SIG-M5 (cell line): Measurements from ENCODE around the gene CAPZB.

Experiments
- DNase-seq: peaks from one replicate; lab custom pipeline; 2025; lab: John Stamatoyannopoulos, UW

Gene CAPZB

GRCh38 chr1:19385221-19385620, 100.1 kb downstream of the CAPZB start:
- DNase-seq = no peak

GRCh38 chr1:19384772-19385187, 100.6 kb downstream of the CAPZB start:
- DNase-seq = no peak

DNA sequence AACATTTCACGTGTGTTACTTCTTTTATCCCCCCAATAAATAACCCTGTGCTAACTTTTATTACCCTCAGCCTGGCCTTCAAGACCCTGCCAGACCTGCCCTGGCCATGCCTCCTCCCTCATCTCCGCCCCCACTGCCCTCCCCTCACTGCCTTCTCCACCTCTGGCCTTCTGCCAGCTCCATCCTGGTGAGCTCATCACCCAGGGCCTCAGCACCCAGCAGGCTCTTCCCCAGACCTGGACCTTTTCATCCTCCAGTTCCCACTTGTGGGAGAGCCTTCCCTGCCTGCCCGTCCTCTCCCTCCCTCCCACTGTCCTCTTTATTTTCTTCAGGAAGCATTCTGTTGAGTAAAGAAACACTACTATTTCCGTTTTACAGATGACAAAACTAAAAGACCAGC, 101.2 kb downstream of the CAPZB start:
- DNase-seq = no peak

- DNase-seq = no peak
These were observed 103.1 kb downstream of the CAPZB start for GRCh38 chr1:19382222-19382621.

- DNase-seq = no peak
These were observed 104.1 kb downstream of the CAPZB start for GRCh38 chr1:19381261-19381660.

DNA sequence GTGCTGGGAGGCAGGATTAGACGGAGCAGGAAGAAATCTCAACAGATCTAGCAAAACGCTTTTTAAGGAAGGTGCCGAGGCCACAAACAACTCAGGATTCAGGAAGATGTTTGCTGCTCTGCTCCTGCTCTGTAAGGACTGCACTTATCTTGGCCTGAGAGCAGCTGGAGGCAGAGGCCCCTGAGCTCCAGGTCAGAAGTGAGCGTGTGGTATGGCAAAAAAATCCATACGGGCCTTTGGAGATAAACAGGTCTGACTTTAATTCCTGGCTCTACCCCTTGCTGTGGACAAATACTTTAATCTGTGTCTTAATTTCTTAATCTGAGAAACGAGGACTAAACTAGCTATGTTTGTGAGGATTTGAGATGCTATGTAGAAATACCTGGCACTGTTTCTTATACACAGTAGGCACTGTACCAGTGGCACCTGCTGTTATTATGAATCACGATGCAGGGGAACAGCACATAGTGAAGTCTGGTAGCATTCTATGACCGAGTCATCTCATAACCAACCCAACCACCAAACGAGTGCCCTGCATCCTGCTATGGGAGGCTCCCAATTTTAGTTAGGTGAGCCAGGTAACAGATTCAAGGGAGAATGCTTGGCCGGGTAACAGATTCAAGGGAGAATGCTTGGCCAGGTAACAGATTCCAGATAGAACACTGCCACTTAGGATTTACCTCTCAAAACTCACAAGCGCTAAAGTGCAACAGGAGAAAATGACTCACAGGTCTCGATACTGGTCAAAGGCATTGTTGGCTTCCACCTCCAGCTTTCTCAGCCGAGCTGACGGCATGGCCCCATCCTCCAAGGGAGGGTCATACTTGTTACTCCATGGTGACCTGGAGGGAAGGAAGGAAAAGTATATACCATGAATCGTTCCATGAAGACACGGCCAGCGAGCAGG, 107.3 kb downstream of the CAPZB start:
- DNase-seq = no peak

DNA sequence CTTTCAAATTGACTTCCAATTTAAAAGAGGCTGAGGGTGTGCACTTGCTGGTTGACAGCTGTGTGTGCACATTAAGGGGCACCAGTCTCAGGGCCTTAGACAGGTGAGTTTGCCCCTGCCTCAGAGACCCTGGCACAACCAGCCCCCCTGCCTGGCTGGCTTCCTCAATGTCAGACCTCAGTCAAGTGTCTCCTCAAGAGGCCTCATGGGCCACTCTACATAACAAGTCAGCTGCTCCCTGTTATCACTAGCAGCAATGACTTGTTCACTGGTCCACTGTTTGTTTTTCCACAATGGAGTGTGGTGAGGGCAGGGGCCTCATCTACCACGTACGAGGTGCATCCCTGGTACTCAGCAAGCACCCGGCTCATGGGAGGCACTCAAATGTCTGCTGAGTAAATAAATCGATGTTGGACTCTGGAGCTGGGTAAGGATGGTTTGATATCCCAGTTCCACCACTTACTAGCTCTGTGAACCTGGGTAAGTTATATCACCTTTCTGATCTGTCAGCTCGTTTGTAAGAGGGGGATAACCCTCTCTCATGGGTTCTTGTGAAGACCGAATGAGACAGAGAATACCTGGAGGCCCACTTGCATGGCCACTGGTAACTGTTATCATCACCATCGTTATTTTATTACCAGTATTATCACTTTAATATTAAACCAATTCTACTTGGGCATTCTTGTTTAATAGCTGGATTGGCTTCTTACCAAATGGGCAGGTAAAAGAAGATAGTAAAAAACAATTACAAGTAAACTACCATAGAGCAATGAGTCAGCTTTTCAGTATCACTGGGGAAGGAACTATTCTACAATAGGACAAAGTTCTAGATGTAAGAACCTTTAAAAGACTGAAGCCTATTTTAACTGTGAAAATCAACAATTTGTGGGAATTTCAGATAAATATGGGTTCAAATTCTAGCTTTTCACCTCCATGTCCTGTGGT, 108.6 kb downstream of the CAPZB start:
- no peak for DNase-seq

DNA sequence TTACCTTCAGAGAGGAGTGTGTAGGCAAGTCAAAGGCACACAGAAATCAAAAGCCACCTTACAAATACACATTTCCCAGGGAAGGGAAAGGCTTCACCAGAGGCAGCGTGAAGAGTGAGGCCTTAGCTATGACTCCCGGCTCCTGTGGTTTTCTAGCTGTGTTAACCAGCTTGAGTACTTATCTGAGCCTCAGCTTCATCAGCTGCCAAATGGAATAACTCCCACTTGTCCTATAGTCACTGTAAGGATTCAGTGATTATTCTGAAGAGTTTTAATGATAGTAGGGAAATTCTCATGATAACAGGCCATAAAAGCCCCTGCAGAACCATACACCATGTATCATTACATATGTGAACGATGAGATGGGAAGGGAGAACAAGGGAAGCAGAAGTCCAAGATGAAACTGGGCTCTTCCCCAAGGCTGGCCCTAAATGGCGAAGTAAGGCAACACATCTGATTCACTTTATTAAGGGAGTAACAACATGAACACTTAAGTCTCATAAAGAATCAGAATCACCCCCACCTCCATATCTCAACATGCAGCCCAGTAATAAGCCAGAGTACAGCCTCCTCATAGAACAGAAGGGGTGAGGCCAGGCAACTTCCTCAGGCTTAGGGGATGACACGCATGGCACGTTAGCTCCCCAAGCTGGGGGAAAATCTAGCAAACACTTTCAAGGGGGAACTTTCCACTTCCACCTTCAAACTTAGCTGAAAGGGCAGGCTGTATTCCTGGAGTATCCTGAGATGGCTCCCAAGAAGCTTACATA, 109.5 kb downstream of the CAPZB start:
- DNase-seq = no peak

GRCh38 chr1:19374926-19375325, 110.4 kb downstream of the CAPZB start:
- no peak for DNase-seq

DNA sequence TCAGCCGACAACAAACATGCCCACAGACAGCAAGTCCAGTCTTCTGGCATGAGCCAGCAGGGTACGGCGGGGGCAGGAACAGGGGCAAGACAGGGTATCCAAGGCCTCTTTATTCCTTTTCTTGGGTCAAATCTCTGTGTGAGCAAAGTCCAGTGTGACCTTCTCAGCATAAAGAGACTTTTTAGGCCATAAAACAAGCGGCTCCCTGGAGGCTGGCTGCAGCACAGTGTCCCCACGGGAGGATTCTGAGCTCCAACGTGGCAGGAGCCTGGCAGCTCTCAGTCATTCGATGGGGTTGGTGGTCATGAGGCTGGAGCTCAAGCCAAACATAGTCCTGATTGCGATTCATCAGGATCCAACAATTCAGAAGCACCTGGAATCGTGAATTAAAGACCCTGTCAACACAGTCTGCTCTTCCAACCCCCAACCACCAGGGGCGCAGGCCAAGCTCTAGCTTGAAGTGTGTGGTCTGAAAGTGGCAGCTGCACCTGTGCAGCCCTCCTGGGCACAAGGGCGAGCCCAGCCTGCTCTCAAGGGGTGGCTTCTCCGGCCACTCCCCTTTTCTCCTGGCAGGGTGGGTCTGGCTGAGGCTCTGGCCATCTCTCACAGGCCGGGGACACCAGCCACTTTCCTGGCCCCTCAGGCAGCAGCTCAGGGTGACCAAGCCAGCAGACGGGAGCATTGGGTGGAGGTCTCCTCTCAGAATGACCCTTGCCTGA, 111.1 kb downstream of the CAPZB start:
- DNase-seq = no peak

- DNase-seq = no peak
These were observed 111.9 kb downstream of the CAPZB start for GRCh38 chr1:19373211-19374082.

- no peak for DNase-seq
These were observed 112.7 kb downstream of the CAPZB start for GRCh38 chr1:19372602-19373001.

DNA sequence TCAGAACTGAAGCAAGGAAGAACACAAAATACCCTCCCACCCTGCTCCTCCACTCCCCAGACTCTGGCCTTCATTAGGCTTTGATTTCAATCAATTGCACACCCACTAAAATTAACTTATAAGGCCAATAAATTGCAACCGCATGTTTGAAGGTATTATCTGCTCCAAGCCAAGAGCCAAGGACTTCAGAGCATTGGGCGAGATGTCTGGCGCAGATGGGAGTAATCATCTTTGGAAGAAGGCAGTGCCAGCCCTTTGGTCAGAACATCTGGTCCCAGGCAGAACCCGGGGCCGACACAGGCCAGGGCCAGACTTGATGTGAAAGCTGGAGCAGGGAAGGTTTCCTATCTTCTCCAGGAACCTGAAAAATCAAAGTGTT, 113.2 kb downstream of the CAPZB start:
- DNase-seq = no peak

GRCh38 chr1:19371226-19372135, 113.9 kb downstream of the CAPZB start:
- no peak for DNase-seq

GRCh38 chr1:19370453-19371170, 114.7 kb downstream of the CAPZB start:
- no peak for DNase-seq

DNA sequence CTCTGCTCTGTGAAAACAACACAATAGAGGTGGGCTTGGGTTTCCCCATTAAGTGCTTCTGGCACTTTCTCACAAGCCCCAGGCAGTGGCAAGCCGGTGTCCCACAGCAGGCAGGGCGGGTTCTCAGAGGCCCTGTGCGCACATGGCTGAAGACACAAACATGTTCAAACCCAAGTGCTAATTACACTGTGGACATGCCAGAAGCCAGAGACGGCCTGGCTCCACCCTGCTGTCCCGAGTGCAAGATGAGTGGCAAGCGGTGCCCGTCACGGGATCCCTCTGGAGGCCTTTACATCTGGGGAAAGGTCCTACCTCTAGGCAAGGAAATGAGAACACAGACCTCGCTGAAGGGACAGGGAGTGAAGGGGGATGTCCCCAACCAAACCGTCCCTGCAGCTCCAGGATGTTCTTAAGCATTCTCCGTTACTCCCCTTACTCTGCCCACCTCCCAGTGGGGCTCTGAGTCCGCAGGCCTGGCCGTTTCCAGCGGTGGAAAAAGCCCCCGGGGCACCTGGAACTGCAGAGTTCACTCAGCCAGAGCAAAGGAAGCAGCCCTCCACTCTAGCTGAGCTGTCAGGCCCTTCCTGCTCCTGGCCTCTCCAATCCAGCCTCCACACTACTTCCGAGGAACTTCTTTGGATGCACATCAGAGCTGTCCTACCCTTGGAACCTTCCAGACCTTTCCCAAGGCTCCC, 115.8 kb downstream of the CAPZB start:
- no peak for DNase-seq

DNA sequence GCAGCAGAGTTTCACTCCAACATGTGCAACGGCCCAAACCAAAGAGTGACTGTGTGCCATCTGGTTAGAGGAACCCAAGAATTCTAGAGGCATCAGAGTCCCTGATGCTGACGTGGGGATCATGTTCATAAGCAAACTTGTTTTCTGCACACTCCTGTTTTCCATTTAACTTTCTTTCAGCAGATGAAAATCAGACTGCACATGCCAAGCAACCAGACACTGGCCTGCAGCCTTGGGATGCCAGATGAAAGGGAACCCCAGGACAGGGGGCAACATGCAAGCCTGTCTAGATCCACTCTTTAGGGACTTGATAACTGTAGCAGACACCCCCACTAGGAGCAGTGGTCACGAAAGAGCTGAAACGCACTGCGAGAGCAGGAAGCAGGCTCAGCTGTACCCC, 116.4 kb downstream of the CAPZB start:
- no peak for DNase-seq

- no peak for DNase-seq
These were observed 117.3 kb downstream of the CAPZB start for GRCh38 chr1:19368050-19368449.
